GM21737 (cell line): ENCODE data around the gene CHAF1A.

Experiments used
- ATAC-seq: cut with Tn5 transposase; IDR thresholded peaks from one replicate; pipeline ENCODE4 v1.9.1; 2021; ENCODE audit warnings: mild to moderate bottlenecking, moderate library complexity; ENCODE audit not compliant: unreplicated experiment

Gene CHAF1A

GRCh38 chr19:4365791-4366665 lies 36.4 kb upstream of the CHAF1A start:
- no peak for ATAC-seq

- ATAC-seq: no peak
Observed at GRCh38 chr19:4366666-4367335, 35.6 kb upstream of the CHAF1A start.

DNA sequence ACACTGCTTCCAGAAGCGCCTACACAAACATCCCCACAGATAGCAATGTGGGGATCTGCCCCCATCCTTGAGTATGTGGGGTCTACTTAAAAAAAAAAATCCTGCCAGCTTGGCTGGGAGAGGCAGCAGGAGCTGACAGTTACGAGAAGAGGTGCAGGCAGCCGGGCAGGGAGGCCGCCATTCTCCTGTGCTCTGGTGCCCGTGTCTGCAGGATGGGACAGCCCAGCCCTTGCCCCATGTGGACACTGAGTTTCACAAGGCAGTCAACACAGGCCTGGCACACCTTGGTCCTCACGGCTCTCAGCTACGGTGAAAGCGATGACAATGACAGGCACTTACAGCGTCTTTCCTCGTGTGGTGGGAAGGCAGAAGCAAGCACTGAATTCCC lies 35.1 kb upstream of the CHAF1A start:
- ATAC-seq: no peak

DNA sequence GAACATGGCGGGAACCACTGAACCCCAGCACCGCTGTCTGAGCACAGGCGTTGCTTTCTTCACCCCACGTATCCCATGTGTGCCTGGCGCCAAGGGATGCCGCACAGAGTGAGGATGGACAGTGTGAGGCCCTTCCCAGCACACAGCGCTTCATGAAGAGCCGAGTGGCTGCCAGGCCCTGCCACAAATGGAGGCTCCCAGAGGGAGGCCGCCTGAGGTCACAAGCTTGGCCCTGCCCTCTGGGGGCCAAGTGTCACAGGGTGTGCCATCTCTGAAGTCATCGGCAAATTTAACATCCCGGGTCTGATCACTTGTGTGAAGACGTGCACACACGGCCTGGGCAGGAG lies 34.7 kb upstream of the CHAF1A start:
- no peak for ATAC-seq

GRCh38 chr19:4368128-4368820 lies 34.2 kb upstream of the CHAF1A start:
- no peak for ATAC-seq

GRCh38 chr19:4369109-4369887 lies 33.1 kb upstream of the CHAF1A start:
- peak; percentile 41 for ATAC-seq

GRCh38 chr19:4369888-4370260 lies 32.6 kb upstream of the CHAF1A start:
- ATAC-seq: peak; percentile 30

DNA sequence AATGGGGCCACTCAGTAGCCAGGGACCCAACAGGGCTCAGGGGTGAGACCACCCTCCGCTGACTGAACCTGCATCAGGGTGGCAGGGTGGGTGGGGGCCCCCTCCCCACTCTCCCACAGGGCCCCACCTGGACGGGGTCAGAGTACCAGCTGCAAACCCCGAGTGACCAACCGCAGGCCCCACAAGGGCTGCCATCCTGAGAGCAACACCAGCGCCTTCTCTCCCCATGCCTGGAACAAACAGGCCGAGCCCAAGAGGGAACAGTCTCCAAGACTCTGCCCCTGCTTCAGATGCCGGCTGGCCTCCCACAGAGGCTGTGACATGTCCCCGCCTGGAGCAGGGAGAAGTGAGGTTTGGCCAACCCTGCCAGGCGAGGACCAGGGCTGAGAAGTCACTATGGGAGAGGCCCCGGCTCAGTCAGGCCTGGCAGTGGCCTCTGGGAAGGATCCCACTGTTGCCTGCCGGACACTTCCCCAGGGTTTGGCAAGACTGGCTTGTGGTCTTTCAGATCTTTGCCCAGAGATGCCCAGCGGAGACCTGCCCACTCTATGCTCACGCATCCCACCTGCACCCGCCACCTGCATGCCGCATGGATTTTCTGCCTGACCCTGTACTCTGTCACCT lies 31.9 kb upstream of the CHAF1A start:
- no peak for ATAC-seq

GRCh38 chr19:4371247-4372164 lies 30.9 kb upstream of the CHAF1A start:
- ATAC-seq: no peak

- ATAC-seq: no peak
Observed at GRCh38 chr19:4372165-4373012, 30.1 kb upstream of the CHAF1A start.

GRCh38 chr19:4373013-4373367 lies 29.4 kb upstream of the CHAF1A start:
- ATAC-seq: no peak

DNA sequence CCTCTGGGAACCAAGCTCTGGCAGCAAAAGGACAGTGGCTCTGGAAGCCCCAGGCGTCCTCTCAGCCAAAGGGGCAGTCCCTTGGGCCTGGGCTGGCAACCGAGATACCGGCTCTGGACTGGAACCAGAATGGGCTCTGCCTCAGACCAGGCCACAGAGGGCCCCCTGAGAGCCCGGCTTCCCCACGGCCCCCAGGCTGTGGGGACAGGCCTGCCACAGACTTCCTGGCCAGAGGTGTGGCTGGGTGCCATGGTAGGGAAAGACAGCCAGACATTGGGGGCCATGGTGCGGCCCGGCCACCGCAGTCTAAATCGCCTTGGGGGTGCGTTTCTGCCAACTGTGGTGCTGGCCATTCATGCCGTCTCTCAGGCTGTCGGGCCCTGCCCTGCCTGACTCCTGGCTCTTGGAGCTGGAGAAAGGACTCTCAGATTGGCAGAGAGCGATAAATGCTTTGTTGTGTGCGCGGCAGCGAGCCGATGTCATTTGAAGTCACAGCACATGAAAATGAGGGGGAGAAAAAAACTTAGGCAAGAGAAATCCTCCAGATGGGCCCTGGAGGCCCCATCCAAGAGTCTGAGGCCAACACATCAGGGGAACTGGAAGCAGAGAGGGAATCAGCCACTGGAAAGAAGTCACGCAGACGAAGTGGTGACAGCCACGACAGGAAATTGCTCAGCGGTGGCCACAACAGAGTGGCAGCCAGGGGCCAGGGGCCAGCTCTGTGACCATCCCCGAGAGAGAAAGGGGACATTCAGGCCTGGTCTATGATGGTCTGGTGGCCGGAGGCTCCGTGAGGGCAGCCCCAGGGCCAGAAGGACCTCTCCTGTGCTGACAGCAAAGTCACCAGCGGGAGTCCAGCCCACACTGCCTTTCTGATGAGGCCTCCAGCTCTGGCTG lies 28.6 kb upstream of the CHAF1A start:
- ATAC-seq: no peak

DNA sequence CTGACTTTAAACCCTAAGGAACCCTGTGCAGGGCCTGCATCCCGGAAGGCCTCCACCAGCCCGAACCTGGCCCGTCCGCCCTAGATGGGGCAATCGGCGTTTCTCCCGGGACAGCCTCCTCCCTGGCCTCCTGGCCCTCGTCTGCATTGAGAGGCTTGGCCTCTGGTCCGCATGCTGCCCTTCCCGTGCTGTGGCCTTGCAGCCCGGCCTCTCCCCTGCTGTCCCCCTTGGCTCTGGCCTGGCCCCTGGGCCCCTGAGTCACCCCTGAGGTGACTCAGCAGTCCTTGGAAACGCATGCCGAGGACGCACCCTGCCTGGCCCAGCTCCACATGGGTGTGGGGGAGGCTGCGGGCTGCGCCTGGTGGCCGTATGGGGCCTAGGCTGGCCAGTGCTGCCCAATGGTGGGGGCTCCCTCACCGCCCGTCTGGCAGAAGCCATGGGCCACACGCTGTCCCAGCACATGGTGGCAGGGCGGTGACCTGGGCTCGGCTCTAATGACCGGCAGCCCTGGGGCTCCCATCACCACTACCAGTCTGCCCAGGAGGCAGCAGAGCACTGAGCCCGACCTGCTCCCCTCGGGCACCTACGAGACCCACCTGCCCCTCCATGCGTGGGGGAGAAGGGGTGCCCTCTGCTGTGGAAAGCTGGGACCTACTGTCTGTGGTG lies 27.8 kb upstream of the CHAF1A start:
- no peak for ATAC-seq

GRCh38 chr19:4375164-4376027 lies 27.0 kb upstream of the CHAF1A start:
- ATAC-seq: peak; percentile 42

DNA sequence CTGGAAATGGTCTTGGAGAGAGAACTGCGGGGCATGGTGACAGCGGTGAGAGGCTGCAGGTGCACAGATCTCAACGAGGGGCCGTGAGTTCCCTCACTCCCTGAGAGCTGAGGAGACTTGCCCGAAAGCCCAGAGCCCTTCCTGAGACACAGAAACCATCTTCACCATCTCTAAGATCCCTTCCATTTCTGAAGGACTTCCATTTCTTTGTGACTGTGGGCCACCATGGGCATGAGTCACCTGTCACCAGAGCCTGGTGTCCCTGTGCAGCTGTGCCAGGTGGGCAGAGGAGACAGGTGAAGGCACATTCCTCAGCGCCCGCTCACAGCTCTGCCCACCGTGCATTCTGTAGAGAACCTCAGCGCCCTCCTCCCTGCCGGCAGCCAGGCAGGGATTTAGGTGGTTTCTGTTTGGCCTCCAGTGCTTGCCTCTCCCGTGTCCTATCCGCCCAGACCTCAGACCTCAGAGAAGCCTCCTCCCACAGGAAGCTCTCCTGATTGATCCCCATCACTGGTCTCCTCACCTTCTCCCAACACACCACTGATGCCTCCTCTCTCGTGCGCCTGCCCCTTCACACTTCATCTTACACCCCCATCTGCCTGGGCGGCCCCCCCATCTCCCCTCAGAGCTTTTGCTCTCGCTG lies 26.3 kb upstream of the CHAF1A start:
- no peak for ATAC-seq

DNA sequence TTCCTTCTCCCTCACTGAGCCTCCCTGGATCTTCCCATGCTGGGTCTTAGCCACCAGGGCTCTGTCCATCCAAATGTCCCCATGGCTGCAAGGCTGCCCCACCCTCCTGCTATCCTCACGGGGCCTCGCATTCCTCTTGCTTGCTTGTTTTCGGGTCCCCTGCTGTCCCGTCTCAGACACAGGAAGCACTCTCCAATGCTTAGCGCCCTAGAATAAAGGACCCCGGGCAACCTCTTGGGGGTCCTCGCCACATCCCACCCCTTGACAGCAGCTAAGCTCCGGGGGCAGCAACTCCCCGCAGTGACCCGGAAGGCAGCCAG lies 25.8 kb upstream of the CHAF1A start:
- ATAC-seq: no peak
